ENCODE data around the gene C1QL2.

Gene C1QL2

GRCh38 chr2:119119076-119119785 lies 39.3 kb downstream of the C1QL2 start:
- no peaks in the 10 kb centered on the region for H3K36me3 Mint-ChIP-seq (ENCODE audit: insufficient read depth)
- H3K27ac Mint-ChIP-seq (ENCODE audit: low read depth), result no peak overlapping the region
- no peaks in the 10 kb centered on the region for H3K4me1 Mint-ChIP-seq

GRCh38 chr2:119117891-119118882 lies 40.4 kb downstream of the C1QL2 start:
- Mint-ChIP-seq H3K27ac (ENCODE audit: low read depth) (no peak overlapping the region), H3K4me3 (no peak overlapping the region), H3K4me1 (no peaks in the 10 kb centered on the region), H3K9me3 (no peaks in the 10 kb centered on the region), H3K36me3 (ENCODE audit: insufficient read depth) (no peaks in the 10 kb centered on the region), H3K27me3 (peaks cover 46% of the 10 kb centered on the region)
- DNase-seq (ENCODE audit: low spot score in 2 of 2), result no peak
- no peak for ATAC-seq (replicated peaks; ENCODE audit: extremely low read depth, poor library complexity, severe bottlenecking)

More at GRCh38 chr2:119119076-119119785, 39.3 kb downstream of the C1QL2 start:
- Mint-ChIP-seq H3K4me3 (no peak overlapping the region), H3K9me3 (no peaks in the 10 kb centered on the region), H3K27me3 (peaks cover 48% of the 10 kb centered on the region)
- ATAC-seq (replicated peaks; ENCODE audit: extremely low read depth, poor library complexity, severe bottlenecking) (no peak), DNase-seq (ENCODE audit: low spot score in 2 of 2) (no peak)

- Mint-ChIP-seq H3K4me1 (no peaks in the 10 kb centered on the region), H3K27me3 (peaks cover 40% of the 10 kb centered on the region), H3K4me3 (no peak overlapping the region), H3K9me3 (no peaks in the 10 kb centered on the region), H3K27ac (ENCODE audit: low read depth) (no peak overlapping the region), H3K36me3 (ENCODE audit: insufficient read depth) (no peaks in the 10 kb centered on the region)
- DNase-seq (ENCODE audit: low spot score in 2 of 2) (no peak), ATAC-seq (replicated peaks; ENCODE audit: extremely low read depth, poor library complexity, severe bottlenecking) (no peak)
Measured at GRCh38 chr2:119117408-119117807, 41.1 kb downstream of the C1QL2 start.

- Mint-ChIP-seq H3K4me1 (no peaks in the 10 kb centered on the region), H3K27ac (ENCODE audit: low read depth) (no peak overlapping the region), H3K9me3 (peaks cover 3% of the 10 kb centered on the region), H3K4me3 (no peak overlapping the region), H3K36me3 (ENCODE audit: insufficient read depth) (no peaks in the 10 kb centered on the region), H3K27me3 (peaks cover 47% of the 10 kb centered on the region)
- DNase-seq (ENCODE audit: low spot score in 2 of 2), result no peak
- no peak for ATAC-seq (replicated peaks; ENCODE audit: extremely low read depth, poor library complexity, severe bottlenecking)
Measured at GRCh38 chr2:119116411-119117295, 41.9 kb downstream of the C1QL2 start.

GRCh38 chr2:119114266-119114665 lies 44.3 kb downstream of the C1QL2 start:
- Mint-ChIP-seq H3K4me1 (no peaks in the 10 kb centered on the region), H3K9me3 (peaks cover 12% of the 10 kb centered on the region), H3K4me3 (no peak overlapping the region), H3K36me3 (ENCODE audit: insufficient read depth) (no peaks in the 10 kb centered on the region), H3K27ac (ENCODE audit: low read depth) (no peak overlapping the region), H3K27me3 (peaks cover 58% of the 10 kb centered on the region)
- ATAC-seq (replicated peaks; ENCODE audit: extremely low read depth, poor library complexity, severe bottlenecking) (no peak), DNase-seq (ENCODE audit: low spot score in 2 of 2) (no peak)

- Mint-ChIP-seq H3K36me3 (ENCODE audit: insufficient read depth) (no peaks in the 10 kb centered on the region), H3K4me3 (no peak overlapping the region), H3K27me3 (peaks cover 58% of the 10 kb centered on the region), H3K9me3 (peaks cover 12% of the 10 kb centered on the region), H3K27ac (ENCODE audit: low read depth) (no peak overlapping the region), H3K4me1 (no peaks in the 10 kb centered on the region)
- ATAC-seq (replicated peaks; ENCODE audit: extremely low read depth, poor library complexity, severe bottlenecking) (no peak), DNase-seq (ENCODE audit: low spot score in 2 of 2) (no peak)
Measured at GRCh38 chr2:119113489-119113770, 45.1 kb downstream of the C1QL2 start.

GRCh38 chr2:119112770-119113488 lies 45.6 kb downstream of the C1QL2 start:
- H3K27me3 Mint-ChIP-seq, result peaks cover 56% of the 10 kb centered on the region
- H3K9me3 Mint-ChIP-seq, result peaks cover 12% of the 10 kb centered on the region
- DNase-seq (ENCODE audit: low spot score in 2 of 2) (no peak), ATAC-seq (replicated peaks; ENCODE audit: extremely low read depth, poor library complexity, severe bottlenecking) (no peak)
- H3K4me1 Mint-ChIP-seq, result no peaks in the 10 kb centered on the region
- no peaks in the 10 kb centered on the region for H3K36me3 Mint-ChIP-seq (ENCODE audit: insufficient read depth)
- no peak overlapping the region for H3K4me3 Mint-ChIP-seq
- H3K27ac Mint-ChIP-seq (ENCODE audit: low read depth), result no peak overlapping the region

- H3K27me3 Mint-ChIP-seq, result peaks cover 49% of the 10 kb centered on the region
- H3K4me1 Mint-ChIP-seq, result no peaks in the 10 kb centered on the region
- no peak for ATAC-seq (replicated peaks; ENCODE audit: extremely low read depth, poor library complexity, severe bottlenecking)
- H3K36me3 Mint-ChIP-seq (ENCODE audit: insufficient read depth), result no peaks in the 10 kb centered on the region
- peaks cover 15% of the 10 kb centered on the region for H3K9me3 Mint-ChIP-seq
- no peak for DNase-seq (ENCODE audit: low spot score in 2 of 2)
- no peak overlapping the region for H3K27ac Mint-ChIP-seq (ENCODE audit: low read depth)
- H3K4me3 Mint-ChIP-seq, result no peak overlapping the region
Measured at GRCh38 chr2:119112230-119112629, 46.3 kb downstream of the C1QL2 start.

GRCh38 chr2:119111115-119111975 lies 47.2 kb downstream of the C1QL2 start:
- Mint-ChIP-seq H3K9me3 (peaks cover 18% of the 10 kb centered on the region), H3K27me3 (peaks cover 40% of the 10 kb centered on the region), H3K36me3 (ENCODE audit: insufficient read depth) (no peaks in the 10 kb centered on the region), H3K4me3 (no peak overlapping the region), H3K4me1 (no peaks in the 10 kb centered on the region), H3K27ac (ENCODE audit: low read depth) (no peak overlapping the region)
- DNase-seq (ENCODE audit: low spot score in 2 of 2) (no peak), ATAC-seq (replicated peaks; ENCODE audit: extremely low read depth, poor library complexity, severe bottlenecking) (no peak)

GRCh38 chr2:119109866-119110265 lies 48.7 kb downstream of the C1QL2 start:
- H3K27ac Mint-ChIP-seq (ENCODE audit: low read depth), result no peak overlapping the region
- H3K36me3 Mint-ChIP-seq (ENCODE audit: insufficient read depth), result no peaks in the 10 kb centered on the region
- no peak for DNase-seq (ENCODE audit: low spot score in 2 of 2)
- H3K27me3 Mint-ChIP-seq, result peaks cover 32% of the 10 kb centered on the region
- H3K9me3 Mint-ChIP-seq, result peaks cover 25% of the 10 kb centered on the region
- ATAC-seq (replicated peaks; ENCODE audit: extremely low read depth, poor library complexity, severe bottlenecking), result no peak
- H3K4me1 Mint-ChIP-seq, result no peaks in the 10 kb centered on the region
- H3K4me3 Mint-ChIP-seq, result no peak overlapping the region

GRCh38 chr2:119108186-119108585 lies 50.4 kb downstream of the C1QL2 start:
- H3K4me1 Mint-ChIP-seq, result no peaks in the 10 kb centered on the region
- DNase-seq (ENCODE audit: low spot score in 2 of 2), result no peak
- no peak overlapping the region for H3K27ac Mint-ChIP-seq (ENCODE audit: low read depth)
- H3K36me3 Mint-ChIP-seq (ENCODE audit: insufficient read depth), result no peaks in the 10 kb centered on the region
- ATAC-seq (replicated peaks; ENCODE audit: extremely low read depth, poor library complexity, severe bottlenecking), result no peak
- H3K9me3 Mint-ChIP-seq, result peaks cover 30% of the 10 kb centered on the region
- H3K4me3 Mint-ChIP-seq, result no peak overlapping the region
- peaks cover 20% of the 10 kb centered on the region for H3K27me3 Mint-ChIP-seq

All from central memory CD8-positive, alpha-beta T cell (primary cell).